ENCODE measurements around the gene GPHN. TPM values are rescaled to one million over a fixed set of nuclear protein-coding genes. Genes with fewer than 3 reads are reported as not detected.

Gene GPHN
- polyA plus RNA-seq, 1 donor (not counting 4 experiments of a cell fraction or from before 2014, with no cell fraction given) = 17.6 TPM

- H3K27ac ChIP-seq (ENCODE audit: control insufficient read depth, insufficient read depth, low read length) = no peak overlapping the region
- H3K4me2 ChIP-seq (ENCODE audit: control insufficient read depth, extremely low read depth, insufficient read depth, low read depth, low read length) = no peak overlapping the region
- no peaks in the 10 kb centered on the region for H3K4me1 ChIP-seq (ENCODE audit: control insufficient read depth, extremely low read depth, insufficient read depth, low read length)
- no peaks in the 10 kb centered on the region for H3K9me3 ChIP-seq (ENCODE audit: control insufficient read depth, low read depth, low read length)
- no peak overlapping the region for H3K9ac ChIP-seq (ENCODE audit: control insufficient read depth, extremely low read depth, insufficient read depth, low read length)
- dilution Hi-C loops (cut with MboI; ENCODE audit: extremely low pct_ligation_motif_present, low sequenced_read_pairs) = no loop called here
- no peaks in the 10 kb centered on the region for H3K9me1 ChIP-seq (ENCODE audit: control insufficient read depth, extremely low read depth, insufficient read depth, low read length)
- no peak for DNase-seq (ENCODE audit: low read depth, low spot score)
- H3K79me2 ChIP-seq (ENCODE audit: control insufficient read depth, insufficient read depth, low read length) = no peaks in the 10 kb centered on the region
- H3K27me3 ChIP-seq (ENCODE audit: control insufficient read depth, extremely low read depth, insufficient read depth, low read length) = no peaks in the 10 kb centered on the region
- no peaks in the 10 kb centered on the region for H3K36me3 ChIP-seq (ENCODE audit: control insufficient read depth in 2 of 2, extremely low read depth in 1 of 2, insufficient read depth in 2 of 2, low read length in 2 of 2)
- TF ChIP-seq EZH2 (IDR thresholded peaks at IDR 0.05; ENCODE audit: low read length) = no peak
- TF ChIP-seq, protein P1, sequence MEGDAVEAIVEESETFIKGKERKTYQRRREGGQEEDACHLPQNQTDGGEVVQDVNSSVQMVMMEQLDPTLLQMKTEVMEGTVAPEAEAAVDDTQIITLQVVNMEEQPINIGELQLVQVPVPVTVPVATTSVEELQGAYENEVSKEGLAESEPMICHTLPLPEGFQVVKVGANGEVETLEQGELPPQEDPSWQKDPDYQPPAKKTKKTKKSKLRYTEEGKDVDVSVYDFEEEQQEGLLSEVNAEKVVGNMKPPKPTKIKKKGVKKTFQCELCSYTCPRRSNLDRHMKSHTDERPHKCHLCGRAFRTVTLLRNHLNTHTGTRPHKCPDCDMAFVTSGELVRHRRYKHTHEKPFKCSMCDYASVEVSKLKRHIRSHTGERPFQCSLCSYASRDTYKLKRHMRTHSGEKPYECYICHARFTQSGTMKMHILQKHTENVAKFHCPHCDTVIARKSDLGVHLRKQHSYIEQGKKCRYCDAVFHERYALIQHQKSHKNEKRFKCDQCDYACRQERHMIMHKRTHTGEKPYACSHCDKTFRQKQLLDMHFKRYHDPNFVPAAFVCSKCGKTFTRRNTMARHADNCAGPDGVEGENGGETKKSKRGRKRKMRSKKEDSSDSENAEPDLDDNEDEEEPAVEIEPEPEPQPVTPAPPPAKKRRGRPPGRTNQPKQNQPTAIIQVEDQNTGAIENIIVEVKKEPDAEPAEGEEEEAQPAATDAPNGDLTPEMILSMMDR (optimal IDR thresholded peaks at IDR 0.05 in 1 of 3, IDR thresholded peaks at IDR 0.05 in 1 of 3, conservative IDR thresholded peaks at IDR 0.05 in 1 of 3; ENCODE audit: extremely low read depth in 1 of 3, insufficient read depth in 2 of 3, low read length in 3 of 3) = no peak
- H2AFZ ChIP-seq (ENCODE audit: control insufficient read depth, low read length) = no peak overlapping the region
- H4K20me1 ChIP-seq (ENCODE audit: control insufficient read depth, extremely low read depth, insufficient read depth, low read length) = no peaks in the 10 kb centered on the region
- no peak overlapping the region for H3K4me3 ChIP-seq (ENCODE audit: control insufficient read depth in 2 of 3, extremely low read depth in 1 of 3, insufficient read depth in 2 of 3, low read depth in 1 of 3, low read length in 3 of 3)
- FAIRE-seq = no peak
Observed at GRCh38 chr14:66464261-66464660, 43.7 kb upstream of the GPHN start.

GRCh38 chr14:66468778-66469367 is 39.1 kb upstream of the GPHN start:
- TF ChIP-seq, protein P1 (optimal IDR thresholded peaks at IDR 0.05 in 1 of 3, IDR thresholded peaks at IDR 0.05 in 1 of 3, conservative IDR thresholded peaks at IDR 0.05 in 1 of 3; ENCODE audit: extremely low read depth in 1 of 3, insufficient read depth in 2 of 3, low read length in 3 of 3) = no peak
- TF ChIP-seq EZH2 (IDR thresholded peaks at IDR 0.05; ENCODE audit: low read length) = no peak
- no peaks in the 10 kb centered on the region for H3K27me3 ChIP-seq (ENCODE audit: control insufficient read depth, extremely low read depth, insufficient read depth, low read length)
- no peak for FAIRE-seq
- H3K9me1 ChIP-seq (ENCODE audit: control insufficient read depth, extremely low read depth, insufficient read depth, low read length) = no peaks in the 10 kb centered on the region
- H3K4me2 ChIP-seq (ENCODE audit: control insufficient read depth, extremely low read depth, insufficient read depth, low read depth, low read length) = no peak overlapping the region
- no peaks in the 10 kb centered on the region for H3K9me3 ChIP-seq (ENCODE audit: control insufficient read depth, low read depth, low read length)
- H3K4me1 ChIP-seq (ENCODE audit: control insufficient read depth, extremely low read depth, insufficient read depth, low read length) = no peaks in the 10 kb centered on the region
- no peaks in the 10 kb centered on the region for H3K36me3 ChIP-seq (ENCODE audit: control insufficient read depth in 2 of 2, extremely low read depth in 1 of 2, insufficient read depth in 2 of 2, low read length in 2 of 2)
- no peak for DNase-seq (ENCODE audit: low read depth, low spot score)
- H2AFZ ChIP-seq (ENCODE audit: control insufficient read depth, low read length) = no peak overlapping the region
- no peak overlapping the region for H3K27ac ChIP-seq (ENCODE audit: control insufficient read depth, insufficient read depth, low read length)
- no peak overlapping the region for H3K9ac ChIP-seq (ENCODE audit: control insufficient read depth, extremely low read depth, insufficient read depth, low read length)
- dilution Hi-C loops (cut with MboI; ENCODE audit: extremely low pct_ligation_motif_present, low sequenced_read_pairs) = no loop called here
- no peaks in the 10 kb centered on the region for H3K79me2 ChIP-seq (ENCODE audit: control insufficient read depth, insufficient read depth, low read length)
- no peak overlapping the region for H3K4me3 ChIP-seq (ENCODE audit: control insufficient read depth in 2 of 3, extremely low read depth in 1 of 3, insufficient read depth in 2 of 3, low read depth in 1 of 3, low read length in 3 of 3)
- no peaks in the 10 kb centered on the region for H4K20me1 ChIP-seq (ENCODE audit: control insufficient read depth, extremely low read depth, insufficient read depth, low read length)
